Breast epithelium (tissue), 4 donors: ENCODE measurements around the gene ARNT2. TPM values are rescaled to one million over a fixed set of nuclear protein-coding genes. Genes with fewer than 3 reads are reported as not detected.

ENCODE experiments used
- DNase-seq, 2 donors: peaks; one replicate each; pipeline ENCODE4 v3.0.0-alpha.2; 2019; ENCODE audit warnings: low spot score in 2 of 2
- H3K27ac ChIP-seq, 2 donors: fragments of 200-600 bp; sonication (generic) in 1 of 2; one replicate each; pipeline ENCODE4 v1.5.1; 2016 to 2019; ENCODE audit warnings: mild to moderate bottlenecking in 1 of 2
- H3K27me3 ChIP-seq, 2 donors: fragments of 200-600 bp; sonication (generic) in 1 of 2; one replicate each; pipeline versions ENCODE4 v1.5.1 to v1.6.0; 2017 to 2019; ENCODE audit warnings: control low read depth in 1 of 2, mild to moderate bottlenecking in 1 of 2
- H3K36me3 ChIP-seq: fragments of 200-600 bp; one replicate; pipeline ENCODE4 v1.5.1; 2019
- H3K4me1 ChIP-seq, 2 donors: fragments of 200-600 bp; sonication (generic); one replicate each; pipeline ENCODE4 v1.5.1; 2016 to 2019; ENCODE audit warnings: control low read depth in 1 of 2
- H3K4me3 ChIP-seq, 3 donors: fragments of 200-600 bp; sonication (generic); 1 replicate in 2 of 3; 2 replicates in 1 of 3; pipeline ENCODE4 v1.5.1; 2016 to 2019; ENCODE audit warnings: mild to moderate bottlenecking in 3 of 3, moderate library complexity in 2 of 3
- H3K9me3 ChIP-seq, 2 donors: fragments of 200-600 bp; sonication (generic) in 1 of 2; one replicate each; pipeline ENCODE4 v1.5.1; 2016 to 2019; ENCODE audit warnings: control low read depth in 1 of 2
- CTCF ChIP-seq, 3 donors: fragments of 450-650 bp; IDR thresholded peaks; one replicate each; pipeline ENCODE4 v1.5.1; 2016 to 2017; ENCODE audit warnings: antibody characterized with exemption in 3 of 3, mild to moderate bottlenecking in 3 of 3, moderate library complexity in 3 of 3
- POLR2A ChIP-seq: fragments of 450-650 bp; IDR thresholded peaks from one replicate; pipeline ENCODE4 v1.6.1; 2016; ENCODE audit warnings: antibody characterized with exemption, mild to moderate bottlenecking, moderate library complexity
- POLR2AphosphoS5 ChIP-seq, 3 donors: sonication (generic); formaldehyde crosslinking; IDR thresholded peaks; one replicate each; pipeline ENCODE4 v1.6.1; 2017; ENCODE audit warnings: antibody characterized with exemption in 3 of 3
- intact Hi-C: fragments of 100-400 bp; cut with DNase I; formaldehyde crosslinking; loops from one replicate; pipeline ENCODE4 v1.15.1; 2023; ENCODE audit warnings: low total_unique reads
- total RNA-seq, 3 donors: library from RNA; depleted of rRNA; stranded (reverse); fragments of >200 nt; gene quantifications; one replicate each; pipeline ENCODE4 v1.1.0, GENCODE V29; 2016

The ARNT2 gene
- total RNA-seq, 3 donors from 2014 or later = 5.9 to 8.5 (median 7.0) TPM

DNA sequence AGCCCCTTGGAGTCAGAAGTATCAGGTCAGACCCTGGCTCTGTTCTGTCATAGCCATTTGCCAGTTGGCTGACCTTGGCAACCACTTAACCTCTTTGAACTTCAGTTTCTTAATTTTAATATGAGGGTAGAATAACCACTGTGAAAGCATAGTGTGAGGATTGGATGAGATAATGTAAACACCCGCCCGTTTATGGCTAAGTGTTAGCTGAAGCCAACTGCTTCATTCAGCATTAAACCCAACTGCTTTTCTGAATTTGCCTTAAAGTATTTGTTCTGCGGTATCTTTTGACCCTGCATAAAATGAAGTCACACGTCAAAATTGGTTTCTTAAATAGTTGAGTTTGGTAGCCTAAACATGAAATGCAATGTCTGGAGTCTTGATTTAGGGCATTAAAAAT, 169.4 kb downstream of the ARNT2 start:
- Histone ChIP-seq H3K36me3 (no peaks in the 10 kb centered on the region), H3K27me3 (no peaks in the 10 kb centered on the region), H3K4me1 (no peaks in the 10 kb centered on the region), H3K4me3 (no peak overlapping the region), H3K27ac (no peak overlapping the region), H3K9me3 (no peaks in the 10 kb centered on the region)
- intact Hi-C loops = no loop called here
- no peak for DNase-seq
- TF ChIP-seq POLR2A = no peak
- no peak for TF ChIP-seq CTCF (IDR thresholded peaks at IDR 0.05)
- TF ChIP-seq POLR2AphosphoS5 (IDR thresholded peaks at IDR 0.05) = no peak

- Histone ChIP-seq H3K4me3 (no peak overlapping the region), H3K36me3 (no peaks in the 10 kb centered on the region), H3K27me3 (no peaks in the 10 kb centered on the region), H3K4me1 (no peaks in the 10 kb centered on the region), H3K27ac (no peak overlapping the region), H3K9me3 (no peaks in the 10 kb centered on the region)
- intact Hi-C loops = no loop called here
- TF ChIP-seq POLR2AphosphoS5 (IDR thresholded peaks at IDR 0.05) (no peak), POLR2A (no peak), CTCF (IDR thresholded peaks at IDR 0.05) (no peak)
- DNase-seq = no peak
Observed at GRCh38 chr15:80574590-80574989, 170.4 kb downstream of the ARNT2 start.

DNA sequence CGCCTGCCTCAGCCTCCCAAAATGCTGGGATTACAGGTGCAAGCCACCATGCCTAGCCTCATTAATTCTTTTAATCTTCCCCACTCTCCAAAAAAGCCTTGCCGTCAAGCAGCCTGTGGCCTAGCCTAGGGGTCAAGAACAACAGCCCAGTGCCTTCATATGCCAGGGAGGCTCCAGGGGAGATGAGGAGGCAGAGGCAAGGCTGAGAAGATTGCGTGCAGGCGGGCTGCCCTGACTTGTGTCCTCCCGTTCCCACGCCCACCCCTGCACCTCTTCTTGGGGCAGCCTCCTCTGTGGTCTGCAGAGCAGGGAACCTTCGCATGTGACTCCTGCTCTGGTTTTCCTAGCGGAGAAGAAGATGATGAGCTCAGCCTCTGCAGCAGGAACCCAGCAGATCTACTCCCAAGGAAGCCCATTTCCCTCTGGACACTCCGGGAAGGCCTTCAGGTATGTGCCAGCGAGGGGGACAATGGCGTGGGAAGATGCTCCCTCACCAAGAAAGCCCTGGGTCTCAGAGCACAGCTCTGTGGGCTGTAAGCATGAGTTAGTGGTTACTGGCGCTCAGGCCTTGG, 172.4 kb downstream of the ARNT2 start:
- intact Hi-C loops = no loop called here
- TF ChIP-seq CTCF (IDR thresholded peaks at IDR 0.05) (no peak), POLR2A (no peak), POLR2AphosphoS5 (IDR thresholded peaks at IDR 0.05) (no peak)

DNA sequence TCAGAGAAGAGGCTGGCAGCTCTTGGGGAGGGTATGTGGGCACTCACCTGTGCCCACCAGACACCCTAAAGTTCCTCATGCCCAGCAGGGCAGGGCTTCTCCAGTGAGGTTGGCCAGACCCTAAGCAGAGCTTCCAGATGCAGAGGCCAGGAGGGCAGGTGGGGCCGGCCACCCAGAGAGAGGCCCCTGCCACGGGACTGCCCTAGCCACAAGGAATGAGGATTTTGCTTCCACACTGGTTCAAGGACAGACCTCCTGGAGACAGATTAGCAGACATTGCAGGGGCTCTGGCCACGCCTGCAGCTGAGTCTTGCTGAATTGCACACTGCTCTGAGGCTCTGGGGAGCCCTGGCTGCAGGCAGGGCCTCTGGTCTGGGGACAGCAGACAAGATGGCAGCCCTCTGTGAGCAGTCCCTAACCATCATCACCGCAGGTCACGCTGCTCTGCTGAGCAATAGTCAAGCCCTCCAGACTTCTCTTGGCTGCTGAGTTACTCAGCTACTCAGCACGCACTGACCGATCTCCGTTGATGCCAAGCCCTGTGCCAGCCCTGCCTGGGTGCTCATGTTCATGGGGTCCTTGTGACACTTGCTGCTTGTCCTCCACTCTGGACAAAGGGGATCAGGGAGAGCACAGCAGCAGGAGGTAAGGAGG, 173.5 kb downstream of the ARNT2 start:
- no peak for DNase-seq
- no peaks in the 10 kb centered on the region for H3K9me3 ChIP-seq
- no peaks in the 10 kb centered on the region for H3K4me1 ChIP-seq
- no peak overlapping the region for H3K4me3 ChIP-seq
- TF ChIP-seq CTCF (IDR thresholded peaks at IDR 0.05) (no peak), POLR2A (no peak), POLR2AphosphoS5 (IDR thresholded peaks at IDR 0.05) (no peak)
- intact Hi-C loops = no loop called here
- no peaks in the 10 kb centered on the region for H3K27me3 ChIP-seq
- H3K27ac ChIP-seq = no peak overlapping the region
- no peaks in the 10 kb centered on the region for H3K36me3 ChIP-seq

More for the DNA sequence above, 172.4 kb downstream of the ARNT2 start:
- no peaks in the 10 kb centered on the region for H3K27me3 ChIP-seq
- no peak overlapping the region for H3K4me3 ChIP-seq
- no peaks in the 10 kb centered on the region for H3K9me3 ChIP-seq
- DNase-seq = no peak
- no peaks in the 10 kb centered on the region for H3K4me1 ChIP-seq
- no peaks in the 10 kb centered on the region for H3K36me3 ChIP-seq
- H3K27ac ChIP-seq = no peak overlapping the region

GRCh38 chr15:80578206-80578595, 174.0 kb downstream of the ARNT2 start:
- intact Hi-C loops = no loop called here
- no peaks in the 10 kb centered on the region for H3K36me3 ChIP-seq
- DNase-seq = no peak
- H3K9me3 ChIP-seq = no peaks in the 10 kb centered on the region
- no peaks in the 10 kb centered on the region for H3K4me1 ChIP-seq
- H3K4me3 ChIP-seq = no peak overlapping the region
- no peak overlapping the region for H3K27ac ChIP-seq
- H3K27me3 ChIP-seq = no peaks in the 10 kb centered on the region
- TF ChIP-seq POLR2A = no peak
- TF ChIP-seq CTCF (IDR thresholded peaks at IDR 0.05) = no peak
- no peak for TF ChIP-seq POLR2AphosphoS5 (IDR thresholded peaks at IDR 0.05)
